Measurements from ENCODE around the gene SRRT. TPM values are rescaled to one million over a fixed set of nuclear protein-coding genes. Genes with fewer than 3 reads are reported as not detected.

The SRRT gene
- total RNA-seq, 4 donors from 2014 or later: 27.9 to 84.4 (median 39.7) TPM

GRCh38 chr7:100921039-100921438 lies 46.1 kb downstream of the SRRT start:
- TF ChIP-seq, protein P1, sequence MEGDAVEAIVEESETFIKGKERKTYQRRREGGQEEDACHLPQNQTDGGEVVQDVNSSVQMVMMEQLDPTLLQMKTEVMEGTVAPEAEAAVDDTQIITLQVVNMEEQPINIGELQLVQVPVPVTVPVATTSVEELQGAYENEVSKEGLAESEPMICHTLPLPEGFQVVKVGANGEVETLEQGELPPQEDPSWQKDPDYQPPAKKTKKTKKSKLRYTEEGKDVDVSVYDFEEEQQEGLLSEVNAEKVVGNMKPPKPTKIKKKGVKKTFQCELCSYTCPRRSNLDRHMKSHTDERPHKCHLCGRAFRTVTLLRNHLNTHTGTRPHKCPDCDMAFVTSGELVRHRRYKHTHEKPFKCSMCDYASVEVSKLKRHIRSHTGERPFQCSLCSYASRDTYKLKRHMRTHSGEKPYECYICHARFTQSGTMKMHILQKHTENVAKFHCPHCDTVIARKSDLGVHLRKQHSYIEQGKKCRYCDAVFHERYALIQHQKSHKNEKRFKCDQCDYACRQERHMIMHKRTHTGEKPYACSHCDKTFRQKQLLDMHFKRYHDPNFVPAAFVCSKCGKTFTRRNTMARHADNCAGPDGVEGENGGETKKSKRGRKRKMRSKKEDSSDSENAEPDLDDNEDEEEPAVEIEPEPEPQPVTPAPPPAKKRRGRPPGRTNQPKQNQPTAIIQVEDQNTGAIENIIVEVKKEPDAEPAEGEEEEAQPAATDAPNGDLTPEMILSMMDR (IDR thresholded peaks at IDR 0.05; ENCODE audit: low read depth): no peak

DNA sequence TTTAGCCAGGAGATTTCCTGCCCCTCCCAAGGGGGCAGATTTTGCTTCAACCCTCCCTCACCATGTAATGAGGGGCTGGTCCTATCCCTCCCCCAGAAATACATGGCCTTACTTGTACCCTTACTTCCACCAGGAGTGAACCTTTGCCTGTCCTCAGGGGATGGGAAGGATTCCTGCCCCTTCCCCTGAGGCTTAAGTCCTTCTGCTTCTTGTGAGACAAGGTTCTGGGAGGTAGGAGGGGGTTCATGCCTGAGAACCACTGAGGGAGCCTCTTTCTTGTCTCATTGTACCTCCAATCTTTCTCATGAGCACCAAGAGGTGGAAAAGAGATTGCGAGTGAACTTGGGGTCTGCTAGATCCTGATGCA lies 54.9 kb downstream of the SRRT start:
- TF ChIP-seq, protein P1 (IDR thresholded peaks at IDR 0.05; ENCODE audit: low read depth): no peak

DNA sequence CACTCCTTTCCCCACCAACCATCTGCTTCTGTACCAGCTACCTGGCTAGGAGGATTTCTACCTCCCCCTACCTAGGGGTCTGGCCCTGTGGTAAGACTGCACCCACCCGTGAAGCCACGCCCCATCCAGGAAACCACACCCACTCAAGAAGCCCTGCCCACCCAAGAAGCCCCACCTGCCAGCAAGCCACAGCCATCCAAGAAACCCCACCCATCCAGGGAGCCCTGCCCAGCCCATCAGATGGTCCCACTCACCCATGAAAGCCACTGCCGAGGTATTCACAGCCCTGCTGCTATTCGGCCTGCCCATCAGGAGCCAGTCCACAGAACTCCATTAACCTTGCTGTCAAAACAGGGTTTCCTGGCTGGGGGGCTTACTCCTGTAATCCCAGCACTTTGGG lies 58.8 kb downstream of the SRRT start:
- TF ChIP-seq, protein P1 (IDR thresholded peaks at IDR 0.05; ENCODE audit: low read depth): no peak

Small RNA genes within 50 kb of the gene (small RNA-seq; reads per million reads assigned to genes)
- gene RN7SL549P (not detected), gene RPS29P15 (not detected)

Other genes with a start within 250 kb of the SRRT start
- under 1 TPM in 3 of 4 donors, not detected in 1; 0.49 to 0.94 (median 0.88) TPM for gene TFR2, start 233.6 kb upstream of the SRRT start, total RNA-seq
- not detected for gene ACTL6B, start 218.7 kb upstream of the SRRT start, total RNA-seq
- 100 to 1,000 TPM; 148 to 232 (median 186) TPM for gene GNB2, start 201.4 kb upstream of the SRRT start, total RNA-seq
- gene GIGYF1, start 180.9 kb upstream of the SRRT start, total RNA-seq: 10 to 100 TPM in 3 of 4 donors, 1 to 10 TPM in 1; 9.0 to 44.3 (median 20.0) TPM
- gene POP7, start 169.0 kb upstream of the SRRT start, total RNA-seq: 10 to 100 TPM; 14.1 to 32.8 (median 19.4) TPM
- not detected for gene EPO, start 154.6 kb upstream of the SRRT start, total RNA-seq
- not detected for gene ZAN, start 141.5 kb upstream of the SRRT start, total RNA-seq
- 10 to 100 TPM in 3 of 4 donors, 1 to 10 TPM in 1; 9.5 to 53.7 (median 14.7) TPM for gene EPHB4, start 47.6 kb upstream of the SRRT start, total RNA-seq
- 10 to 100 TPM in 3 of 4 donors, 1 to 10 TPM in 1; 8.2 to 13.9 (median 11.8) TPM for gene SLC12A9, start 22.4 kb upstream of the SRRT start, total RNA-seq
- gene TRIP6, start 7.7 kb upstream of the SRRT start, total RNA-seq: 10 to 100 TPM; 24.9 to 53.5 (median 43.1) TPM
- gene UFSP1, start 14.6 kb downstream of the SRRT start, total RNA-seq: 1 to 10 TPM in 3 of 4 donors, not detected in 1; 1.0 to 6.0 (median 4.6) TPM
- under 1 TPM in 2 of 4 donors, not detected in 2; 0.66 to 0.68 TPM for gene ACHE, start 20.8 kb downstream of the SRRT start, total RNA-seq
- under 1 TPM; under 0.01 to 0.94 (median 0.24) TPM for gene MUC3A, start 74.4 kb downstream of the SRRT start, total RNA-seq
- under 1 TPM; under 0.01 to 0.34 (median 0.08) TPM for gene MUC12, start 94.5 kb downstream of the SRRT start, total RNA-seq
- gene MUC17, start 145.0 kb downstream of the SRRT start, total RNA-seq: under 1 TPM in 1 of 4 donors, not detected in 3; under 0.01 TPM
- 10 to 100 TPM; 11.9 to 47.1 (median 15.3) TPM for gene TRIM56, start 210.4 kb downstream of the SRRT start, total RNA-seq